Placental epithelial cell (primary cell): Measurements from ENCODE around the gene COX7A1. TPM values are rescaled to one million over a fixed set of nuclear protein-coding genes. Genes with fewer than 3 reads are reported as not detected.

Experiments used
- total RNA-seq: library from RNA; depleted of rRNA; stranded (reverse); fragments of >200 nt; gene quantifications from 2 replicates; pipeline ENCODE4 v1.2.3, GENCODE V29; 2012

COX7A1 gene
- 4.9 and 53.8 TPM in 2 replicates for total RNA-seq

GRCh38 chr19:36152352-36153091 is at the start of gene COX7A1:
COX7A1 (minus strand) TSS chr19:36152447; CDS start chr19:36152407, 40 bp downstream.

GRCh38 chr19:36139473-36140303 is 12.6 kb downstream of the COX7A1 start, which contains the start of gene CAPNS1:
CAPNS1 (plus strand) TSS chr19:36140066; CDS start chr19:36141012, 946 bp downstream.

GRCh38 chr19:36115453-36116343 is 36.5 kb downstream of the COX7A1 start, which contains the start of gene TBCB:
TBCB (plus strand) TSS chr19:36115468; CDS start chr19:36115561, 93 bp downstream.

GRCh38 chr19:36114721-36115452 is 37.4 kb downstream of the COX7A1 start, which contains the start of gene POLR2I:
POLR2I (minus strand) TSS chr19:36114875; CDS start chr19:36114856, 19 bp downstream.

GRCh38 chr19:36110487-36111199 is 41.6 kb downstream of the COX7A1 start, which contains the start of gene OVOL3:
OVOL3 (plus strand) TSS chr19:36111143; CDS start chr19:36111203, 60 bp downstream.

Other genes starting within 250 kb of the COX7A1 start
- gene HCST, start 249.9 kb downstream of the COX7A1 start, total RNA-seq: 3.1 and 3.5 TPM in 2 replicates
- gene TYROBP, start 244.2 kb downstream of the COX7A1 start, total RNA-seq: not detected in 2 replicates
- 8.6 and 11.6 TPM in 2 replicates for gene LRFN3, start 216.1 kb downstream of the COX7A1 start, total RNA-seq
- 17.4 and 22.4 TPM in 2 replicates for gene SDHAF1, start 157.3 kb downstream of the COX7A1 start, total RNA-seq
- 8.5 and 10.2 TPM in 2 replicates for gene SYNE4, start 143.6 kb downstream of the COX7A1 start, total RNA-seq
- gene ALKBH6, start 138.2 kb downstream of the COX7A1 start, total RNA-seq: 11.0 and 18.3 TPM in 2 replicates
- gene CLIP3, start 119.6 kb downstream of the COX7A1 start, total RNA-seq: 6.3 and 13.0 TPM in 2 replicates
- gene THAP8, start 98.2 kb downstream of the COX7A1 start, total RNA-seq: 5.5 and 8.1 TPM in 2 replicates
- 14.1 and 17.5 TPM in 2 replicates for gene WDR62, start 97.5 kb downstream of the COX7A1 start, total RNA-seq
- not detected in 2 replicates for gene OVOL3, start 41.3 kb downstream of the COX7A1 start, total RNA-seq
- gene POLR2I, start 37.6 kb downstream of the COX7A1 start, total RNA-seq: 55.5 and 82.8 TPM in 2 replicates
- 173 and 337 TPM in 2 replicates for gene TBCB, start 37.0 kb downstream of the COX7A1 start, total RNA-seq
- 413 and 636 TPM in 2 replicates for gene CAPNS1, start 12.4 kb downstream of the COX7A1 start, total RNA-seq
- gene ZNF565, start 62.2 kb upstream of the COX7A1 start, total RNA-seq: 4.6 and 6.3 TPM in 2 replicates
- 77.3 and 79.3 TPM in 2 replicates for gene ZNF146, start 62.7 kb upstream of the COX7A1 start, total RNA-seq
- gene ZFP14, start 226.8 kb upstream of the COX7A1 start, total RNA-seq: 1.6 and 3.9 TPM in 2 replicates